Panc1 (cell line): ENCODE measurements around the gene MOGAT3. TPM values are rescaled to one million over a fixed set of nuclear protein-coding genes. Genes with fewer than 3 reads are reported as not detected.

Experiments used
- ATAC-seq: fragments of 200-7000 bp; cut with Tn5 transposase; 2 replicates; pipeline ENCODE4 v1.9.1; 2020; ENCODE audit warnings: mild to moderate bottlenecking, moderate library complexity
- BruUV-seq: library from RNA; stranded (reverse); fragments of 400-500 nt; replicated peaks from 2 replicates; lab custom pipeline; 2021; lab: Mats Ljungman, UMichigan
- CTCF ChIA-PET: fragments of 300-600 bp; sonication (Branson Sonifier 250); formaldehyde crosslinking; loops from one replicate; lab custom pipeline; 2022; ENCODE audit warnings: antibody characterized with exemption; lab: Charles Lee
- POLR2A ChIA-PET: fragments of 300-600 bp; sonication (Branson Sonifier 250); formaldehyde crosslinking; loops from one replicate; lab custom pipeline; 2022; ENCODE audit warnings: antibody characterized with exemption; lab: Charles Lee
- DNase-seq: peaks from one replicate; pipeline ENCODE4 v3.0.0-alpha.2; 2010; ENCODE audit warnings: low read depth, low spot score
- H3K27ac ChIP-seq: 2 replicates; pipeline ENCODE4 v1.5.1; 2011; ENCODE audit warnings: mild to moderate bottlenecking, low read length, inconsistent platforms
- H3K27me3 ChIP-seq: fragments of 200-500 bp; sonication (Bioruptor generic); 2 replicates; pipeline ENCODE4 v1.6.0; 2014; ENCODE audit warnings: low read length, inconsistent platforms; ENCODE audit not compliant: control insufficient read depth, insufficient read depth
- H3K36me3 ChIP-seq: fragments of 200-500 bp; sonication (Bioruptor generic); 2 replicates; pipeline ENCODE4 v1.5.1; 2014; ENCODE audit warnings: inconsistent platforms, mild to moderate bottlenecking, low read length, moderate library complexity; ENCODE audit not compliant: control insufficient read depth, insufficient read depth
- H3K4me1 ChIP-seq: 2 replicates; pipeline ENCODE4 v1.5.1; 2011; ENCODE audit warnings: inconsistent platforms, mild to moderate bottlenecking, low read length, moderate library complexity; ENCODE audit not compliant: control insufficient read depth, insufficient read depth
- H3K4me3 ChIP-seq, 2 experiments: 2 replicates each; pipeline ENCODE4 v1.5.1; 2011 to 2012; ENCODE audit warnings: low read depth in 2 of 2, low read length in 2 of 2, mild to moderate bottlenecking in 2 of 2, inconsistent platforms in 1 of 2, moderate library complexity in 1 of 2
- H3K9me3 ChIP-seq: fragments of 200-500 bp; sonication (Bioruptor generic); 2 replicates; pipeline ENCODE4 v1.5.1; 2014; ENCODE audit warnings: low read depth, mild to moderate bottlenecking, inconsistent platforms, low read length, moderate library complexity; ENCODE audit not compliant: control insufficient read depth, insufficient read depth
- POLR2AphosphoS5 ChIP-seq: IDR thresholded peaks from 2 replicates; pipeline ENCODE4 v1.6.1; 2012; ENCODE audit warnings: mild to moderate bottlenecking, low read depth, low read length, moderate library complexity
- SIN3A ChIP-seq: IDR thresholded peaks from 2 replicates; pipeline ENCODE4 v1.6.1; 2012; ENCODE audit warnings: low read depth, mild to moderate bottlenecking, low read length, moderate library complexity, borderline replicate concordance; ENCODE audit not compliant: insufficient read depth
- TCF7L2 ChIP-seq: IDR thresholded peaks from 2 replicates; pipeline ENCODE4 v1.6.1; 2011; ENCODE audit warnings: mild to moderate bottlenecking, low read depth, low read length, inconsistent platforms
- in situ Hi-C: cut with HindIII; loops from 2 replicates; pipeline ENCODE4 v1.10.0; 2016; ENCODE audit warnings: low sequenced_read_pairs, low pct_unique_long_range_greater_than_20kb
- intact Hi-C: fragments of 100-400 bp; cut with micrococcal nuclease; formaldehyde crosslinking; loops from one replicate; pipeline ENCODE4 v1.10.0; 2022; ENCODE audit not compliant: unreplicated experiment
- total RNA-seq: library from RNA; stranded (reverse); gene quantifications from one replicate; pipeline ENCODE4 v1.2.1, GENCODE V29; 2021; ENCODE audit not compliant: unreplicated experiment
- TF ChIP-seq, protein P1 (sequence below), 2 experiments: IDR thresholded peaks; 2 replicates each; pipeline ENCODE4 v1.6.1; 2011 to 2012; ENCODE audit warnings: low read depth in 2 of 2, control low read depth in 1 of 2, low read length in 1 of 2, mild to moderate bottlenecking in 1 of 2, moderate library complexity in 1 of 2; ENCODE audit not compliant: insufficient read depth in 1 of 2
- TF ChIP-seq, protein P2 (sequence below): fragments of 450-650 bp; IDR thresholded peaks from 2 replicates; pipeline ENCODE4 v1.5.1; 2017; ENCODE audit warnings: mild to moderate bottlenecking

MOGAT3 gene
- total RNA-seq, 1 experiment from 2014 or later = 0.23 TPM

DNA sequence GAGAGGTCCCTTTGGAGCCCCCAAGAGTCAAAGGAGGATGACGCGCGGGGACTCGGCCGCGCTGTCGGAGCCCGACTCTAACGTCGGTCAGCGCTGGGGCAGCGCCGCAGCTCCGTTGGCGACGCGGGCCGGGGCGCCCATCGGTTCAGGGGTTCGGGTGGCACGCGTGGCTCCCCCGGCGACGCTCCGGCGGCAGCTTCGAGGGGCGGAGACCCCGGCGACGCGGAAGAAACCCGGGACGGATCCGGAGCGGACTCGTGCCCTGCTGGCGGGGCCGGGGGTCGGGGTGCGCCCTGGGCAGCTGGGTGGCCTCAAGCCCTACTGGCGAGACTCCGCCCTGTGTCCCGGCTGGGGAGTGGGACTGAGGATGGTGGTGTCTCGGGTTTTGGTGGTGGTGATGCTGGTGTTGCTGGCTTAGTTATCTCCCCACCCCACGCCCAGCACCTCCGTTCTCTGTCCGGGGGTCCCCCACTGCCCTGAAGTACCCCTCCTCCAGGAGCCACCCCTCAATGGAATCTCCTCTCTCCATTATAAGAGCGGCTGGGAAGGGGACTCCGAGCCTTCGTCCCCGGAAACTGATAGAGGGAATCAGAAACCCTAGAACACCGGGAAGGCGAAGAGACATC lies 20.6 kb downstream of the MOGAT3 start, which contains the start of gene NAT16:
Gene NAT16, minus strand, starts transcription at position 164 of the 626 bp plus-strand sequence. CDS start 5,486 bp downstream, outside the sequence.
- DNase-seq (no peak), ATAC-seq (no peak)
- 0 out of 2 replicates have a peak, but pooled peaks cover 2% of the 10 kb centered on the region for H3K27me3 ChIP-seq
- no peak for TF ChIP-seq SIN3A
- TF ChIP-seq POLR2AphosphoS5 = no peak
- TF ChIP-seq, protein P1, sequence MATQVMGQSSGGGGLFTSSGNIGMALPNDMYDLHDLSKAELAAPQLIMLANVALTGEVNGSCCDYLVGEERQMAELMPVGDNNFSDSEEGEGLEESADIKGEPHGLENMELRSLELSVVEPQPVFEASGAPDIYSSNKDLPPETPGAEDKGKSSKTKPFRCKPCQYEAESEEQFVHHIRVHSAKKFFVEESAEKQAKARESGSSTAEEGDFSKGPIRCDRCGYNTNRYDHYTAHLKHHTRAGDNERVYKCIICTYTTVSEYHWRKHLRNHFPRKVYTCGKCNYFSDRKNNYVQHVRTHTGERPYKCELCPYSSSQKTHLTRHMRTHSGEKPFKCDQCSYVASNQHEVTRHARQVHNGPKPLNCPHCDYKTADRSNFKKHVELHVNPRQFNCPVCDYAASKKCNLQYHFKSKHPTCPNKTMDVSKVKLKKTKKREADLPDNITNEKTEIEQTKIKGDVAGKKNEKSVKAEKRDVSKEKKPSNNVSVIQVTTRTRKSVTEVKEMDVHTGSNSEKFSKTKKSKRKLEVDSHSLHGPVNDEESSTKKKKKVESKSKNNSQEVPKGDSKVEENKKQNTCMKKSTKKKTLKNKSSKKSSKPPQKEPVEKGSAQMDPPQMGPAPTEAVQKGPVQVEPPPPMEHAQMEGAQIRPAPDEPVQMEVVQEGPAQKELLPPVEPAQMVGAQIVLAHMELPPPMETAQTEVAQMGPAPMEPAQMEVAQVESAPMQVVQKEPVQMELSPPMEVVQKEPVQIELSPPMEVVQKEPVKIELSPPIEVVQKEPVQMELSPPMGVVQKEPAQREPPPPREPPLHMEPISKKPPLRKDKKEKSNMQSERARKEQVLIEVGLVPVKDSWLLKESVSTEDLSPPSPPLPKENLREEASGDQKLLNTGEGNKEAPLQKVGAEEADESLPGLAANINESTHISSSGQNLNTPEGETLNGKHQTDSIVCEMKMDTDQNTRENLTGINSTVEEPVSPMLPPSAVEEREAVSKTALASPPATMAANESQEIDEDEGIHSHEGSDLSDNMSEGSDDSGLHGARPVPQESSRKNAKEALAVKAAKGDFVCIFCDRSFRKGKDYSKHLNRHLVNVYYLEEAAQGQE (IDR thresholded peaks at IDR 0.05; ENCODE audit: insufficient read depth in 1 of 2, low read depth in 2 of 2, low read length in 1 of 2) = no peak
- TF ChIP-seq, protein P2, sequence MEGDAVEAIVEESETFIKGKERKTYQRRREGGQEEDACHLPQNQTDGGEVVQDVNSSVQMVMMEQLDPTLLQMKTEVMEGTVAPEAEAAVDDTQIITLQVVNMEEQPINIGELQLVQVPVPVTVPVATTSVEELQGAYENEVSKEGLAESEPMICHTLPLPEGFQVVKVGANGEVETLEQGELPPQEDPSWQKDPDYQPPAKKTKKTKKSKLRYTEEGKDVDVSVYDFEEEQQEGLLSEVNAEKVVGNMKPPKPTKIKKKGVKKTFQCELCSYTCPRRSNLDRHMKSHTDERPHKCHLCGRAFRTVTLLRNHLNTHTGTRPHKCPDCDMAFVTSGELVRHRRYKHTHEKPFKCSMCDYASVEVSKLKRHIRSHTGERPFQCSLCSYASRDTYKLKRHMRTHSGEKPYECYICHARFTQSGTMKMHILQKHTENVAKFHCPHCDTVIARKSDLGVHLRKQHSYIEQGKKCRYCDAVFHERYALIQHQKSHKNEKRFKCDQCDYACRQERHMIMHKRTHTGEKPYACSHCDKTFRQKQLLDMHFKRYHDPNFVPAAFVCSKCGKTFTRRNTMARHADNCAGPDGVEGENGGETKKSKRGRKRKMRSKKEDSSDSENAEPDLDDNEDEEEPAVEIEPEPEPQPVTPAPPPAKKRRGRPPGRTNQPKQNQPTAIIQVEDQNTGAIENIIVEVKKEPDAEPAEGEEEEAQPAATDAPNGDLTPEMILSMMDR = no peak
- TF ChIP-seq TCF7L2 = no peak
- CTCF ChIA-PET = interaction anchor here (1.1 kb wide), 1 partner anchor 37 kb away, joined by 6 read pairs; no protein-coding TSS in a partner anchor
- POLR2A ChIA-PET = no interaction called here
- H3K9me3 ChIP-seq = no peaks in the 10 kb centered on the region
- H3K4me3 ChIP-seq = peak within 1 kb of the TSS; percentile 24 to 40
- in situ Hi-C loops = no loop called here
- no peak within 1 kb of the TSS for H3K27ac ChIP-seq
- no peaks in the 10 kb centered on the region; the same call in 1 of the 2 replicates for H3K4me1 ChIP-seq
- BruUV-seq = no TSS peak
- intact Hi-C loops = no loop called here
- H3K36me3 ChIP-seq = no peaks in the 10 kb centered on the region

- intact Hi-C loops = no loop called here
- TF ChIP-seq, protein P1 (IDR thresholded peaks at IDR 0.05; ENCODE audit: insufficient read depth in 1 of 2, low read depth in 2 of 2, low read length in 1 of 2) = no peak
- TF ChIP-seq, protein P2 = no peak
- TF ChIP-seq TCF7L2 (no peak), SIN3A (no peak), POLR2AphosphoS5 (no peak)
- peak overlapping the region; percentile 21 to 23 for H3K4me3 ChIP-seq
Measured at GRCh38 chr7:101179713-101180112, 21.1 kb downstream of the MOGAT3 start.

More at GRCh38 chr7:101179713-101180112, 21.1 kb downstream of the MOGAT3 start:
- 0 out of 2 replicates have a peak, but pooled peaks cover 2% of the 10 kb centered on the region for H3K27me3 ChIP-seq
- in situ Hi-C loops = no loop called here
- H3K27ac ChIP-seq = no peak overlapping the region
- no peak for ATAC-seq
- H3K36me3 ChIP-seq = no peaks in the 10 kb centered on the region
- no peaks in the 10 kb centered on the region; the same call in 1 of the 2 replicates for H3K4me1 ChIP-seq
- no TSS peak for BruUV-seq
- ChIA-PET POLR2A (no interaction called here), CTCF (interaction anchor here (1.1 kb wide), 1 partner anchor 36 kb away, joined by 6 read pairs; no protein-coding TSS in a partner anchor)
- no peak for DNase-seq
- no peaks in the 10 kb centered on the region for H3K9me3 ChIP-seq
